K562 (cell line): ENCODE results near the gene RBPJ. TPM values are rescaled to one million over a fixed set of nuclear protein-coding genes. Genes with fewer than 3 reads are reported as not detected.
A peak's percentile ranks its signal among the peaks of the same experiment; 100 is the strongest.

Source experiments
- FOSL1 ChIP-seq: fragments of 200-800 bp; sonication (Bioruptor generic); conservative IDR thresholded peaks from 2 replicates; pipeline ENCODE4 v1.6.1; 2016; ENCODE audit warnings: missing genetic modification characterization, missing compliant biosample characterization
- FOXJ2 ChIP-seq: fragments of 200-800 bp; sonication (Bioruptor generic); IDR thresholded peaks from 2 replicates; pipeline ENCODE4 v1.6.1; 2016; ENCODE audit warnings: missing genetic modification characterization, missing compliant biosample characterization
- KLF13 ChIP-seq: fragments of 450-650 bp; IDR thresholded peaks from 2 replicates; pipeline ENCODE4 v1.6.1; 2016; ENCODE audit warnings: missing genetic modification characterization, low read depth, mild to moderate bottlenecking, missing compliant biosample characterization, moderate library complexity, borderline replicate concordance
- NCOA4 ChIP-seq: fragments of 450-650 bp; IDR thresholded peaks from 2 replicates; pipeline ENCODE4 v1.6.1; 2018; ENCODE audit warnings: mild to moderate bottlenecking; ENCODE audit not compliant: partially characterized antibody
- RAD21 ChIP-seq, 2 experiments: fragments of 250-450 bp in 1 of 2; fragments of 450-650 bp in 1 of 2; sonication (Bioruptor Pico) in 1 of 2; formaldehyde crosslinking in 1 of 2; IDR thresholded peaks in 1 of 2; conservative IDR thresholded peaks in 1 of 2; 2 replicates each; pipeline versions ENCODE4 v1.4.0 to v1.8.0; 2020 to 2022; ENCODE audit warnings: mild to moderate bottlenecking in 2 of 2, moderate library complexity in 1 of 2
- ZBTB7A ChIP-seq: IDR thresholded peaks from 2 replicates; pipeline ENCODE4 v1.6.1; 2011; ENCODE audit warnings: low read depth, mild to moderate bottlenecking, low read length, moderate library complexity, borderline replicate concordance; ENCODE audit not compliant: control insufficient read depth
- ZNF551 ChIP-seq: fragments of 250-450 bp; sonication (Bioruptor Pico); IDR thresholded peaks from 2 replicates; pipeline ENCODE4 v1.5.0; 2021; ENCODE audit warnings: mild to moderate bottlenecking, moderate library complexity
- polyA plus RNA-seq, 8 experiments: library from polyadenylated mRNA; depleted of rRNA in 4 of 8; stranded (reverse) in 5 of 8; unstranded in 3 of 8; fragments of >200 nt; fragmentation: Nextera tagmentation in 2 of 8; fragmentation: Illumina TruSeq in 1 of 8; extraction: Ambion mirVana in 2 of 8; extraction: Trizol in 1 of 8; gene quantifications; 2 replicates each; pipeline versions ENCODE4 v1.2.1 to v1.2.3, GENCODE V29; 2011 to 2014; ENCODE audit warnings: inconsistent platforms in 1 of 8, missing spikeins in 1 of 8
- total RNA-seq, 7 experiments: library from RNA; depleted of rRNA in 6 of 7; stranded (reverse); fragments of >200 nt in 6 of 7; fragmentation: Illumina TruSeq in 2 of 7; extraction: Trizol in 2 of 7; gene quantifications; 2 replicates each; pipeline versions ENCODE4 v1.2.1 to v1.2.3, GENCODE V29; 2011 to 2021; ENCODE audit warnings: low replicate concordance in 1 of 7
- TF ChIP-seq, protein P1 (sequence below): fragments of 200-800 bp; sonication (Bioruptor generic); IDR thresholded peaks from 2 replicates; pipeline ENCODE4 v1.6.1; 2016; ENCODE audit warnings: missing genetic modification characterization, missing compliant biosample characterization
- TF ChIP-seq, protein P2 (sequence below): fragments of 450-650 bp; IDR thresholded peaks from 2 replicates; pipeline ENCODE4 v1.6.1; 2018; ENCODE audit not compliant: partially characterized antibody
- TF ChIP-seq, protein P3 (sequence below): sonication (generic); IDR thresholded peaks from 2 replicates; pipeline ENCODE4 v1.6.1; 2016
- TF ChIP-seq, protein P4 (sequence below), 3 experiments: IDR thresholded peaks in 2 of 3; conservative IDR thresholded peaks in 1 of 3; 2 replicates each; pipeline ENCODE4 v1.5.1; 2011 to 2012; ENCODE audit warnings: low read length in 3 of 3, mild to moderate bottlenecking in 3 of 3, control low read depth in 2 of 3, improper control_type of control experiment in 1 of 3, inconsistent platforms in 1 of 3, low read depth in 1 of 3, mixed read lengths in 1 of 3, moderate library complexity in 1 of 3; ENCODE audit not compliant: insufficient read depth in 2 of 3

Gene RBPJ
- total and polyA plus RNA-seq, 9 of the 15 experiments (the other 6 are each of a cell fraction or from before 2014, with no cell fraction given): 17.2 to 49.4 (median 33.8) TPM

DNA sequence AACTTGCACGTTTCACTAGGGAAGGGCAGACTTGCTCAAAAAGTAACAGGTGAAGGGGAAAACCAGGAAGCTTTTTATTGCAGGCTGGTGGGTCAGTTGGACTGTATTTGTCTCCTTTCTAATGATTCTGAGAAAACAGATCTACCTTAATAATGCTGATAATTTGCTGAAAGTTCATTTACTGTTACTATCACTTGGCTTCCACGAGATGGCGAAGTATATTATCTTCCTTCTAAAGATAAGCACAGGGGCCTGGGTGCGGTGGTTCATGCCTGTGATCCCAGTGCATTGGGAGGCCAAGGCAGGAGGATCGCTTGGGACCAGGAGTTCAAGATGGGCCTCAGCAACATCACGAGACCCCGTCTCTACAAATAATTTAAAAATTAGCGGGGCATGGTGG is 153.1 kb downstream of the RBPJ start (continued):
- TF ChIP-seq, protein P1, sequence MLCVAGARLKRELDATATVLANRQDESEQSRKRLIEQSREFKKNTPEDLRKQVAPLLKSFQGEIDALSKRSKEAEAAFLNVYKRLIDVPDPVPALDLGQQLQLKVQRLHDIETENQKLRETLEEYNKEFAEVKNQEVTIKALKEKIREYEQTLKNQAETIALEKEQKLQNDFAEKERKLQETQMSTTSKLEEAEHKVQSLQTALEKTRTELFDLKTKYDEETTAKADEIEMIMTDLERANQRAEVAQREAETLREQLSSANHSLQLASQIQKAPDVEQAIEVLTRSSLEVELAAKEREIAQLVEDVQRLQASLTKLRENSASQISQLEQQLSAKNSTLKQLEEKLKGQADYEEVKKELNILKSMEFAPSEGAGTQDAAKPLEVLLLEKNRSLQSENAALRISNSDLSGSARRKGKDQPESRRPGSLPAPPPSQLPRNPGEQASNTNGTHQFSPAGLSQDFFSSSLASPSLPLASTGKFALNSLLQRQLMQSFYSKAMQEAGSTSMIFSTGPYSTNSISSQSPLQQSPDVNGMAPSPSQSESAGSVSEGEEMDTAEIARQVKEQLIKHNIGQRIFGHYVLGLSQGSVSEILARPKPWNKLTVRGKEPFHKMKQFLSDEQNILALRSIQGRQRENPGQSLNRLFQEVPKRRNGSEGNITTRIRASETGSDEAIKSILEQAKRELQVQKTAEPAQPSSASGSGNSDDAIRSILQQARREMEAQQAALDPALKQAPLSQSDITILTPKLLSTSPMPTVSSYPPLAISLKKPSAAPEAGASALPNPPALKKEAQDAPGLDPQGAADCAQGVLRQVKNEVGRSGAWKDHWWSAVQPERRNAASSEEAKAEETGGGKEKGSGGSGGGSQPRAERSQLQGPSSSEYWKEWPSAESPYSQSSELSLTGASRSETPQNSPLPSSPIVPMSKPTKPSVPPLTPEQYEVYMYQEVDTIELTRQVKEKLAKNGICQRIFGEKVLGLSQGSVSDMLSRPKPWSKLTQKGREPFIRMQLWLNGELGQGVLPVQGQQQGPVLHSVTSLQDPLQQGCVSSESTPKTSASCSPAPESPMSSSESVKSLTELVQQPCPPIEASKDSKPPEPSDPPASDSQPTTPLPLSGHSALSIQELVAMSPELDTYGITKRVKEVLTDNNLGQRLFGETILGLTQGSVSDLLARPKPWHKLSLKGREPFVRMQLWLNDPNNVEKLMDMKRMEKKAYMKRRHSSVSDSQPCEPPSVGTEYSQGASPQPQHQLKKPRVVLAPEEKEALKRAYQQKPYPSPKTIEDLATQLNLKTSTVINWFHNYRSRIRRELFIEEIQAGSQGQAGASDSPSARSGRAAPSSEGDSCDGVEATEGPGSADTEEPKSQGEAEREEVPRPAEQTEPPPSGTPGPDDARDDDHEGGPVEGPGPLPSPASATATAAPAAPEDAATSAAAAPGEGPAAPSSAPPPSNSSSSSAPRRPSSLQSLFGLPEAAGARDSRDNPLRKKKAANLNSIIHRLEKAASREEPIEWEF (CRISPR knock-in tag): no peak
- TF ChIP-seq FOXJ2 (tag): no peak
- no peak for TF ChIP-seq KLF13
- no peak for TF ChIP-seq ZBTB7A
- no peak for TF ChIP-seq ZNF551 (CRISPR knock-in tag)
- TF ChIP-seq FOSL1 (tag): no peak
- no peak for TF ChIP-seq NCOA4
- TF ChIP-seq RAD21 (CRISPR knock-in tag; conservative IDR thresholded peaks at IDR 0.05 in 1 of 2, IDR thresholded peaks at IDR 0.05 in 1 of 2): peak; percentile 42 to 58
- TF ChIP-seq, protein P2, sequence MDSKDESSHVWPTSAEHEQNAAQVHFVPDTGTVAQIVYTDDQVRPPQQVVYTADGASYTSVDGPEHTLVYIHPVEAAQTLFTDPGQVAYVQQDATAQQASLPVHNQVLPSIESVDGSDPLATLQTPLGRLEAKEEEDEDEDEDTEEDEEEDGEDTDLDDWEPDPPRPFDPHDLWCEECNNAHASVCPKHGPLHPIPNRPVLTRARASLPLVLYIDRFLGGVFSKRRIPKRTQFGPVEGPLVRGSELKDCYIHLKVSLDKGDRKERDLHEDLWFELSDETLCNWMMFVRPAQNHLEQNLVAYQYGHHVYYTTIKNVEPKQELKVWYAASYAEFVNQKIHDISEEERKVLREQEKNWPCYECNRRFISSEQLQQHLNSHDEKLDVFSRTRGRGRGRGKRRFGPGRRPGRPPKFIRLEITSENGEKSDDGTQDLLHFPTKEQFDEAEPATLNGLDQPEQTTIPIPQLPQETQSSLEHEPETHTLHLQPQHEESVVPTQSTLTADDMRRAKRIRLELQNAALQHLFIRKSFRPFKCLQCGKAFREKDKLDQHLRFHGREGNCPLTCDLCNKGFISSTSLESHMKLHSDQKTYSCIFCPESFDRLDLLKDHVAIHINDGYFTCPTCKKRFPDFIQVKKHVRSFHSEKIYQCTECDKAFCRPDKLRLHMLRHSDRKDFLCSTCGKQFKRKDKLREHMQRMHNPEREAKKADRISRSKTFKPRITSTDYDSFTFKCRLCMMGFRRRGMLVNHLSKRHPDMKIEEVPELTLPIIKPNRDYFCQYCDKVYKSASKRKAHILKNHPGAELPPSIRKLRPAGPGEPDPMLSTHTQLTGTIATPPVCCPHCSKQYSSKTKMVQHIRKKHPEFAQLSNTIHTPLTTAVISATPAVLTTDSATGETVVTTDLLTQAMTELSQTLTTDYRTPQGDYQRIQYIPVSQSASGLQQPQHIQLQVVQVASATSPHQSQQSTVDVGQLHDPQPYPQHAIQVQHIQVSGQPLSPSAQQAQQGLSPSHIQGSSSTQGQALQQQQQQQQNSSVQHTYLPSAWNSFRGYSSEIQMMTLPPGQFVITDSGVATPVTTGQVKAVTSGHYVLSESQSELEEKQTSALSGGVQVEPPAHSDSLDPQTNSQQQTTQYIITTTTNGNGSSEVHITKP: no peak
- TF ChIP-seq, protein P3, sequence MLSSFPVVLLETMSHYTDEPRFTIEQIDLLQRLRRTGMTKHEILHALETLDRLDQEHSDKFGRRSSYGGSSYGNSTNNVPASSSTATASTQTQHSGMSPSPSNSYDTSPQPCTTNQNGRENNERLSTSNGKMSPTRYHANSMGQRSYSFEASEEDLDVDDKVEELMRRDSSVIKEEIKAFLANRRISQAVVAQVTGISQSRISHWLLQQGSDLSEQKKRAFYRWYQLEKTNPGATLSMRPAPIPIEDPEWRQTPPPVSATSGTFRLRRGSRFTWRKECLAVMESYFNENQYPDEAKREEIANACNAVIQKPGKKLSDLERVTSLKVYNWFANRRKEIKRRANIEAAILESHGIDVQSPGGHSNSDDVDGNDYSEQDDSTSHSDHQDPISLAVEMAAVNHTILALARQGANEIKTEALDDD: no peak
- TF ChIP-seq, protein P4, sequence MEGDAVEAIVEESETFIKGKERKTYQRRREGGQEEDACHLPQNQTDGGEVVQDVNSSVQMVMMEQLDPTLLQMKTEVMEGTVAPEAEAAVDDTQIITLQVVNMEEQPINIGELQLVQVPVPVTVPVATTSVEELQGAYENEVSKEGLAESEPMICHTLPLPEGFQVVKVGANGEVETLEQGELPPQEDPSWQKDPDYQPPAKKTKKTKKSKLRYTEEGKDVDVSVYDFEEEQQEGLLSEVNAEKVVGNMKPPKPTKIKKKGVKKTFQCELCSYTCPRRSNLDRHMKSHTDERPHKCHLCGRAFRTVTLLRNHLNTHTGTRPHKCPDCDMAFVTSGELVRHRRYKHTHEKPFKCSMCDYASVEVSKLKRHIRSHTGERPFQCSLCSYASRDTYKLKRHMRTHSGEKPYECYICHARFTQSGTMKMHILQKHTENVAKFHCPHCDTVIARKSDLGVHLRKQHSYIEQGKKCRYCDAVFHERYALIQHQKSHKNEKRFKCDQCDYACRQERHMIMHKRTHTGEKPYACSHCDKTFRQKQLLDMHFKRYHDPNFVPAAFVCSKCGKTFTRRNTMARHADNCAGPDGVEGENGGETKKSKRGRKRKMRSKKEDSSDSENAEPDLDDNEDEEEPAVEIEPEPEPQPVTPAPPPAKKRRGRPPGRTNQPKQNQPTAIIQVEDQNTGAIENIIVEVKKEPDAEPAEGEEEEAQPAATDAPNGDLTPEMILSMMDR (IDR thresholded peaks at IDR 0.05 in 2 of 3, conservative IDR thresholded peaks at IDR 0.05 in 1 of 3; ENCODE audit: insufficient read depth in 2 of 3, low read depth in 1 of 3, low read length in 3 of 3): peak in 2 of 3 experiments; percentile 13 to 37; a peak in 2 of 6 replicates
- TF ChIP-seq, all 486 proteins: peak for 3
